Measurements from ENCODE around the gene RIPPLY1.

Gene RIPPLY1, protein sequence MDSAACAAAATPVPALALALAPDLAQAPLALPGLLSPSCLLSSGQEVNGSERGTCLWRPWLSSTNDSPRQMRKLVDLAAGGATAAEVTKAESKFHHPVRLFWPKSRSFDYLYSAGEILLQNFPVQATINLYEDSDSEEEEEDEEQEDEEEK

DNA sequence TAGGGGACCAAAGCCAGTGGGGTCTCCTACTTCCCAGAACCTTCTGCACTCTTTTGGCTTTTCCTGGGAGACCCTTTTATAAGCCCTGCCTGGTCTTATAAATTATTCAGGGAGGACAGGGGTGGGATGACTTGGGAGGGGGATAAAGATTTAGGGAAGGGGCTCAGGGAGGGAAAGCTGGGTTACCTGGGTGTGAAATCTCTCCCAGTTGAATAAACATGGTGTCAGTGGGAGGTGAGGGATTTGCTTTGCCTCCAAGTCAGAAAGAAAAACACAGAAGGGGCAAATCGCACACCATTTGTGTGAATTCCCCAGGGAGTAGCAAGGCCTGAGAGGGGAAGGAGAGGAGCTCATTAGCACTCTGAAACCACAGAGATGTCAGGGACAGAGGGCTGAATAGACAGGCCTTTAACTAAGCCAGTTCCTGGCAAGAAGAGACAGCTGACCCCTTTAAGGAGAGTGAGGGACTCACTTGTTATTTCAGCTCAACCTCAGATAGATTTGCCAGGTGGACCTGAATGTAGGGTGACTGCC is at the start of gene RIPPLY1:
TSS of gene RIPPLY1 (minus strand) at position 51 of the 534 bp plus-strand sequence. CDS start 54 bp downstream, outside the sequence.
- DNase-seq: no peak

DNA sequence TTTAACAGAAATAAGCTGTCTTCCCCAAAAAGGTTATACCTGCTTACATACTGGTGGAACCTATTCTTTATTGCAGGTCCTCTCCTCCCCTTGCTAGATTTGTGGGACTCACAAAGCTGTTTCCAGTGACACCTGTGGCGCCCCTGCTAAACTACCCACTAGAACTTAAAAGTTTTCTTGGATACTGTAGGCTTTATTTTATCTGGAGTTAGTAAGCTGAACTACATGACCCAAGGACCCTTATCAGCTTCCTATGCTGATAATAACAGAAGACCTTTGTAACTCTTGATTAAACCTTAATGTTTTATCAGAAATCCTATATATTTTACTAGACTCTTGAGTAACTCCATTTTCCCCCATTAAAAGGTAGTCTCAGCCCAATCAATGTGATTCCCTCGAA is 49.4 kb upstream of the RIPPLY1 start:
- no peak for DNase-seq

DNA sequence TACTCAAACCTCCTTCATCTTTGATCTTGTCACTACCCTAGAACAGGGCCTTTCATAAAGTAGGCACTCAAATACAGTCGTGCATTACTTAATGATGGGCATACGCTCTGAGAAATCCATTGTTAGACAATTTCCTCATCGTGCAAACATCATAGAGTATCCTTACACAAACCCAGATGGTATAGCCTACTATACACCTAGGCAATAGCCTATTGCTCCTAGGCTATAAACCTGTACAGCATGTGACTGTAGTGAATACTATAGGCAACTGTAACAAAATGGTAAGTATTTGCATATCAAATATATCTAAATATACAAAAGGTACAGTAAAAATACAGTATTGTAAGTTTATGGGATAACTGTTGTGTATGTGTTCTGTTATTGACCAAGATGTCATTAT is 48.9 kb upstream of the RIPPLY1 start:
- no peak for DNase-seq

DNA sequence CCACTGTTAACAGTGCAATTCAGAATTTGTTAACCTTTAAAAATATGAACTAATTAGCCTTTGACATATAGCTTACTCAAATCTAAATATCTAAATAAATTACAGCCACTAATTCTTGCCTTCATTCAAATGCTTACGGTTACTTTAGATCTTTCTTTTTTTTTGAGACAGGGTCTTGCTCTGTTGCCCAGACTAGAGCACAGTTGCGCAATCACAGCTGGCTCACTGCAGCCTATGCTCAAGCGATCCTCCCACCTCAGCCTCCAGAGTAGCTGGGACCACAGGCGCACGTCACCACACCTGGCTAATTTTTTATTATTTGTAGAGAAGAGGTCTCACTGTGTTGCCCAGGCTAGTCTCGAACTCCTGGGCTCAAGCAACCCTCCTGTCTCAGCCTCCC is 48.1 kb upstream of the RIPPLY1 start:
- DNase-seq: no peak

DNA sequence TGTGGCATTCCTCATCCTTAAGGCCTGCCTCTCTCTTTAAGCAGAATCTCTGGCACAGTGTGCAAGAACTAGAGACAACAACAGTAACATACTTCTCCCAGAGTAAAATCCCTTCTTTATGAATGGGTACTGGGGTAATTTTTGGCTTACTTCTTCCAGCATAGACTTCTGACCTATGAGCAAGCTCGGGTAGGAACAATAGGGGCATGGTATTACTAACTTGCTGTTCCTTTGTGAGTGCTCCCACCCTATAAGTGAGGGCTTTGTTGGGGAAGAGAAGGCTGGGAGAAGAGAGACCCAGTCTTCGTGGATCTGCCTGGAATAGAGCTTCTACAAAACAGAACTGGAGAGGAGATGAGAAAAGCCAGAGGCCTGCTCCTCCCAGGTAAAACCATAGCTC is 47.2 kb upstream of the RIPPLY1 start:
- DNase-seq: no peak

DNA sequence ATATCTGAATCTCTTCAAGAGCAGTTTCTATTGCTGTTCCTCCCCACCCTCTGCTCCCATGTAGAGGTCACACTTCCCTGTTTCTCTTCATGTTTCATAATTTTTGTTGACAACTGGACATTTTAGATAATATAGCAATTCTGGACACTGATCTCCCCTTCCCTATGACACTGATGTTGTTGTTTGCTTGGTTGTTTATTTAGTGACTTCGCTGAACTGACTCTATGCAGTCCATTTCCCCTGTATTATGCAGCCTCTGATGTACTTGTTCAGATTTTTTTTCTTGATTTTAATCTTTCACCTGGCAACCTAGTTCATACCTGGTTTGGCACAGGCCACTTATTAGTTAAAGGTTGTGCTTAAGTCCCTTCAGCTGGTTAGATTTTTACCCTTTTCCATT is 46.2 kb upstream of the RIPPLY1 start:
- no peak for DNase-seq

DNA sequence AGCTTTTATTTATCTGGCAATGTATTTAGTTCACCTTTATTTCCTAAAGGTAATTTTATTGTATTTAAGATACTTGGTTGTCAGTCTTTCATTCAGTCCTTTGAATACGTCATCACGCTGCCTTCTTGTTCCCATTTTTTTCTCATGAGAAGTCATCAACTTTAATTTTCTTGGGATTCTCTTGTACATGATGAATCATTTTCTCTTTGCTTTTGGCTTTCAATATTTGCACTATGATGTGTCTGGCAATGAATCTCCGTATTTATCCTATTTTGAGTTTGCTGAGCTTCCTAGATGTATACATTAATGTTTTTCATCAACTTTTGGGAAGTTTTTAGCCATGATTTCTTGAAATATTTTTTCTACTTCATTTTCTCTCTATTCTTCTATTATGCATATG is 45.5 kb upstream of the RIPPLY1 start:
- no peak for DNase-seq

DNA sequence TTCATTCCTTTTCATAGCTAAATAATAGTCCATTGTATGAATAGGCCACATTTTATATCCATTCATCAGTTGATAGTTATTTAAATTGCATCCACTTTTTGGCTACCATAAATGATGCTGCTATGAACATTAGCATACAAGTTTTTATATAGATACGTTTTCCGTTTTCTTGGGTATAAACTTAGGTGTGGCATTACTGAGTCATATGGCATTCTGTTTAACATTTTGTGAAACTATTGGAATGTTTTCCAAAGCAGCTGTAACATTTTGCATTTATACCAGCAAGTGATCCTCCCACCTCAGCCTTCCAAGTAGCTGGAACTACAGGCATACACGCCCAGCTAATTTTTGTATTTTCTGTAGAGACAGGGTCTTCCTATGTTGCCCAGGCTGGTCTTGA is 43.3 kb upstream of the RIPPLY1 start:
- no peak for DNase-seq

DNA sequence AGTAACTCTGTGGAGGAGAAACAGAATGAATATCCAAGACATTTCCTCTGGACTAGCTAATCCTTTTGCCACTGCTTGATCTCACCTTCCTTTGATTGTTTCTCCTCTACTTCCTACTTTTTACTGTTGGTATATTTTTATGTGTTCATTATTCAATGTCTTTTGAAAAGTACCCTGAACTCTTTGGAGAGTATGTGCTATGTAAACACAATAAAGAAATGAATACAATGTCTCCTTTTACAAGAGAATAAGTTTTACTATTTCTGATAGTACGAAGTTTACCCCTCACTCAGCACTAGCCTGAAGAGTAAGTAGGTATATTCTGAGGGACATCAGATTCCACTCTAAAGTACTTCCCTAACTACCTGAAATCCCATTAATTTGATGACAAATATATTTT is 36.9 kb upstream of the RIPPLY1 start:
- no peak for DNase-seq

DNA sequence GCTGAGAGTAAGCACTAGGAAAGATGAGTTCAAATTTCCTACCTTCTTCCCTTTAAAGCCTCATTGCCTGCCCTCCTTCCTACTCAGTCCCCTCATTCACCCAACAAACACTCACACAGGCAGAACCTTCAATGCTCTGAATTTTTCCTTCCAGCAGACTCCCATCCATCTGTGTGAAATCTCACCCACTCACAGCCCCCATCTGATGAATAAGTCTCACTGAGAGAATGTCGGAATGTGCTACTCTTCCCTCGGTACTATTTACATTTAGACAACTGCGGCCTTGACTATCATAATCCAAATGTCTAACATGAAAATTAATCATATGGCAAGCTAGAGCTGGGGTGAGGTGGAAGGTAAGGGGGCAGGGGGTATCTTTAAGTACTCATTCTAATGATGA is 36.4 kb upstream of the RIPPLY1 start:
- DNase-seq: no peak

DNA sequence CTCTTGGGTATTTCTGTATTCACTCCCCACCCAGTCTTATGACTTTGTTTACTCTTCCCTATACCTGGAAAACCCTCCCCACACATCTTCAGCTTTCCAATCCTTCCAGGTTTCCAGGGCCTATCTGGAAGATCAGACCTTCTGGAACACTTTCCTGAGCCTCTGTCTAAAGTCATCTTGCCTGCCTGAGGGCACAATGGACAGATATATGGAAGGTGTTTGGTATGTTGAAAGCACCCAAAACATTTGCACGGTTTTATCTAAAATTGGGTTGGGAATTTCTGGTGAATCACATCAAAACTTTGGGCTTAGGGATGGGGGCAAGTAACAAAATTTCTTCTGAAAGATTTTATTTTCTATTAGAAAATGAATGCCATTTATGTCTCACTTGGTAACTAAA is 33.1 kb upstream of the RIPPLY1 start:
- DNase-seq: no peak

DNA sequence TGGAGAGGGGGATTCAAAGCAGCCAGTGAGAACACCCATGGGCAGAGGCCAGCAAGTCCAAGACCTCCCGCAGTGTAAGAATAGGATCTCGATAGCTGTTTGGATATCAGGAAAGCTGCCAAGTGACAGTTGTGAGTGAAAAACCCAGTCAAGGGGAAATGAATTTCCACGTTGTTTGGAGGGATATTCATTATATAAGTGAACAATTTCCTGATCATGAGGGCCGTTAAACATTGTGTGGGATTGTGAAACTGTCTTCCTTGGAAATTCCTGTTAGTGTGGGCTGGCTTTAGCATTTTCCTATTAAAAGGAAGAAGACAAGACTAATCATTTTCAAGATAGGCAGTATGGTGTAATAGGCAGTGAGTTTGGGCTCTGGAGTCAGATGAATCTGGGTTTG is 32.0 kb upstream of the RIPPLY1 start:
- DNase-seq: no peak

DNA sequence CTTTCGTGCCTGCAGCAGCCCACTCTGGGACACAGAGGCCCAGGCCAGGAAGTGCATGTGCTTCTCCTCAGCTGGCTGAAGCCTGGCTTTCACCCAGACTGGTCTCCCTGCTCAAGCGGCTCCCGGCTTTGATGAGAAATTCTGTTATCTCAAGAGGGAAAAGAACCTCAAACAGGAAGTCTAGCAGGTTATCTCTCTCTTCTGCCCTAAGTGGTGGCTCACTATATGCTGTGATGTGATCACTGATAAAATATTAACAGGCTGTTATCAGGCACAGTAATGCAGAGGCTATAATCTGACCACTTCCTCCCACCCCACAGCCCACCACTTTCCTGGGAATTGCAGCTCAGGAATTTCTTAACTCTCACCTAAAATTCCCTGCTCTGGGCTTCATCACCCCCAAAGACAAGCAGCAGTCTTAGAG is 30.4 kb upstream of the RIPPLY1 start:
- DNase-seq: no peak

DNA sequence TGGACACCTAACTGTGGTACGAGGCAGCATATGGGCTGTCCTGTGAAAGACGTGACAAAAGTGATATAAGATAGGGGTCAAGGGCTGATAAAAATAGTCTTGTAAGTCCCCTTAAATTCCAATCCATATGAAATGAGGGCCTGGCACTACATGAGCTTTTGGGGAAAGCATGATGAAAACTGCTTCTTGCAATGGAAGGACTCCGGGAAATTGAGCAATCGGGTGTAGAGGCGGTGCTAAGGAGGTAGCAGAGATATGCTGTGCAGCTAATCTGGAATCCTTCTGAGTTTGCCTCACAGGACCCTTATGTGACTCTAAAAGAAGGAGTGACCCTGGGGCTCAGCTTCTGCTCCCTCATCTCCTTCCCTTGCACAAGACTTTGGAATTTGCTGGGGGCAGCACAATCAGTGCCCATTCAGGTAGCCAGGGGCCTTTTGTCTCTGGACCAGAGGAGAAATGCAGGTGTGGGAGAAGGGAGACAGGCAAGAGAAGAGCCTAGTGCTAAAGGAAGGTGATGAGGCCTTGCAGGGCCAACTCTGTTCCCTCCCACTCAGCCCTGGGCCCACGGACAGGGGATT is 29.9 kb upstream of the RIPPLY1 start:
- DNase-seq: no peak

DNA sequence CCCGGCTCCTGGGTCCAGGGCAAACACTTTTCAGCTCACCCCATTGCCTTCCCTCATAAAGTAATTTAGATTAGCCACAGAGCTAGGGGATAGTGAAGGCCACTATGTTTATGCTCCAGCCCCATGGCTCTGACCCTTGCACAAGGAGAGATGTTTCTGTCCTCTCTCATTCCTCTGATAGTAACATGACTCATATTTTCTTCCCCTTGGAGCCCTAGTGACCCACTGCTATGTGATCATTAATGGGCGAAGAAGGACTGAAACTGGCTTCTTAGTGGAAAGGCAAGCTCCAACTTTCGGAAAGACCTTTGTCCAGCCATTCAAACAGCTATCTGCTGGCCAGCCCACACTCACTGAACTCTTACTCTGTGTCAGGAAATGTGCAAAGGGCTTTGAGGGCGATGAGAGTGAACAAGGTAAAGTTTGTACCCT is 29.4 kb upstream of the RIPPLY1 start:
- DNase-seq: no peak

DNA sequence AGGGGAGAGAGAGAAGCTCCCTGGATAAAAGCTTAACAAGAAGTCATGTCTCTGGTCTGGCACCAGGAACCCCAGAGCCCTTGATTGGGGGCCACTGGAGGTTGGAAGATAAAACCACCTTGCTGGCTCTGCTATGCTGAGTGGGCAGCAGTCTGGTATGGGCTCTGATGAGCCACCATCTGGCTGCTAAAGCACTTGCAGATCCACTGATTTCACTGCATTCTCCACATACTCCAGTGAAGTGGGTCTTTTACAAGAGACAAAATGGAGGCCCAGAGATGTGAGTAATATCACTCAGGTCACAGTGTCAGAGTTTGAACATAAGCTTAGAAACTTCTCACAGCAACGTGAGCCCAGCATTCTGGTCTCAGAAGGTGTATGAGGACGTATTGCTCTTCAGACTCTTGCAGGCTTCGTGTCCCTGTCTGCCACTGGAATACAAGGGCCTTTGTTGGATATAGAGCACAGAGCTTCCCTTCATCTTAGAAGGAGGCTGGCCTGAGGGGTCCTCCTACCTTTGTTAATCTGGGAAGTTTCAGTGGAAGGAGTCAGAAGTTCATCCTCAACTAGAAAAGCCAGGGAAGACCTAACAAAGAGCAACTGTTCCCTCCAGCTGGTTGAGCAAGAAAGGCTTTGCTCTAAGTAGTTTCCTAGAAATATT is 28.8 kb upstream of the RIPPLY1 start:
- DNase-seq: no peak

DNA sequence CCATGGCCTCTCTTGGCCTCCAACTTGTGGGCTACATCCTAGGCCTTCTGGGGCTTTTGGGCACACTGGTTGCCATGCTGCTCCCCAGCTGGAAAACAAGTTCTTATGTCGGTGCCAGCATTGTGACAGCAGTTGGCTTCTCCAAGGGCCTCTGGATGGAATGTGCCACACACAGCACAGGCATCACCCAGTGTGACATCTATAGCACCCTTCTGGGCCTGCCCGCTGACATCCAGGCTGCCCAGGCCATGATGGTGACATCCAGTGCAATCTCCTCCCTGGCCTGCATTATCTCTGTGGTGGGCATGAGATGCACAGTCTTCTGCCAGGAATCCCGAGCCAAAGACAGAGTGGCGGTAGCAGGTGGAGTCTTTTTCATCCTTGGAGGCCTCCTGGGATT is 25.1 kb upstream of the RIPPLY1 start:
- no peak for DNase-seq

DNA sequence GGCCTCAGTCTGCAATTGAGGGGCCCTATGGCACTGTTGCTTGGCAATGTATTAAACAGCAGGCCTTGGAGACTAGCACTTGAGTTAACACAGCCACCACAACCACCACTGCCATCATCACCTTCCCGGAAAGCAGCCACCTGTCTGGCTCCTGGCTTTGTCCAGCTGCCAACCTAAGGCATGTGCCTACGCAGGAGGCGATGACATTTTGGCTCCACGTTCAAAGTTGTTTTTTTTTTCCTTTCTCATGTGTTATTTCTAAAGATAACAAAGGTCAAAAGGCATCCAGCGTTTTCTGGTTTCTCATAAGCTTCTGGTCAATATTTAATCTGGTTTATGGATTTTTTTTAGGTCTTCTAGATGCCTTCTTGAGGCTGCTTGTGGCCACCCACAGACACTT is 24.6 kb upstream of the RIPPLY1 start:
- no peak for DNase-seq

DNA sequence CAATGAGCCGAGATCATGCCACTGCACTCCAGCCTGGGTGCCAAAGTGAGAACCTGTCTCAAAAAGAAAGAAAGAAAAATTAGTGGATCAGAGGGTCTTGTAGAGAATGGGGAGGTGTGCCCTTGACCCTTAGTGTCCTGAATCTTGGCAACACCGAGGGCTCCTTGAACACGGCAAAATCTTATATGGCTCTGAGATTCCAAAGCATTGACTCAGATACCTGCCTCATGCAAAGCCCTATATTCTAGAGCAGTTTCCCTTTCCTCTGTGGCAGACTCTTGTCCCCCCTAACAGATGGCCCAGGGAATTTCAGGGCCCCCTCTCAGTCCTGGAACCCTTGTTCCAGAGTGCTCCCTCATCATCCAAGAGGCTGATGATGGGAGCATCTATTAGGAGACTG is 23.9 kb upstream of the RIPPLY1 start:
- no peak for DNase-seq

DNA sequence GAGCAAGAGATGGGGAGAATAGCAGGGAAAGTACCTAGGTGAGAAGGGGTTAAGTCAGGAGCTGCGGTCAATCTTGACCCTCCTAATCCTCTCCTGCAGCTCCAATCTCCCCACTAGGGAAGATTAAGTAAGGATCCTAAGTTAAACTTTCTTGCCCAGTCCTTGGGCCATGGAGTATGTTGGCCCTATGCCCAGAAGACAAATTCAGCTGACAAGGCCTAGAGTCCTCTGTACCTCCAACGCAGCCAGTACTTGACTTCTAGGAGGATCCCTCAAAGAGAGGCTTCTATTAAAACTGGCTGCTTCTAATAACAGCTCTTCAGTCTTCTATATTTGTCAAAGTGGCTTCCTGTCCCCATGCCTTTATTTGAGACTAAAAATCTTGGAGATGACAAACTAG is 18.5 kb upstream of the RIPPLY1 start:
- no peak for DNase-seq

DNA sequence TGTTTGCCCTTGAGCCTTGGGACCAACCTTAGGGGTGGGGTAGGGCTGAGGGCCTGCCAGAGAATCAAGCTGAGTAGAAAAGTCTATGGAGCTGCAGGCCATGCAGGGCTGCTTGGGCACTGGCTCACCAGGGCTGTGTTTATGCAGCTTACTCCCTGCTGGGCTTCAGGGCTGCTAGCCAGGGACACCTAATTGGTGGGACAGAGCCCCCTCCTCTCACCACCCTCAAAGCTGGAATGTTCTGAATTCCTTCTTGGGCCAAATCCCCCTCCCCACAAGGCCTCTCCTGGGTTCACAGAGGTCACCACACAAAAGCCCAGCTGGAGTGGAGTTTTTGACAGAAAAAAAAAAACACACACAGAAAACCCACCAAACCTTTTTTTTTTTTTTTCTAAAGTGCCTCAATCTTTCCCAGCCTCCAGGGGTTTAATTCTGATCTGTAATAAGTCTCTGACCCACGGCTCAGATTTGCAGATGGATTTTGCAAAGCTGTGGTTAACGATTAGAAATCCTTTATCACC is 16.9 kb upstream of the RIPPLY1 start, which contains the start of gene CLDN2:
TSS of gene CLDN2 (plus strand) at position 471 of the 521 bp plus-strand sequence. CDS start 7,827 bp downstream, outside the sequence.
- DNase-seq: no peak

DNA sequence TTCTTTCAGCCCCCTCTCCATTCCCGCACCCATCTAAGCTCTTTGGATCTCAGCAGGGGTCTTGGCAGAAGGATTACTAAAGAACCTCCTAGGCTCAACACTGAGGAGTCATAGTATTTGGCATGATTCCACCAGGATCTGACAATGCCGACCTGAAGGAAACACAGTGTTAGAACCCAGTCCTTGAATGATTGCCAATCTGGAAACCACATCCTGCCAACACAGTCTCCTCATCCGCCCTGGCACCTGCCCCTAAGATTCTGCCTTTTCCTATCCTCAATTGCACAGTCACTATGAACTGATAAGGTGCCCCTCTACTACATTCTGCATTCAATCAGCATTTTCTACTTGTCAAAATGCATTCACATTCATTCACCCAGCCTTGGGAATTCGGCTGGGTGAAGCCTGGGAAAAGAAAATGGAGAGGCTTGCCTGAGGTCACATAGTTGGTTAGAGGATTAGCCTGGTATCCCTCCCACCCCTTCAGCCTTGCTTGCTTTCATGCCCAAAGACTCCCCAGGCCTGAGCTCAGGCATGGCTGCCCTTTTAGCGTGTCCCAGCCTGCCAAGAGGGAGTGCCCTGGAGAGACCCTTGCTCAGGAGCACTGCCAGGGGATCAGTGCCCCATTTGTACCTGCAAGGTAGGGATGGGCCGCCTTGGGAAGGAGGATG is 14.8 kb upstream of the RIPPLY1 start:
- no peak for DNase-seq

DNA sequence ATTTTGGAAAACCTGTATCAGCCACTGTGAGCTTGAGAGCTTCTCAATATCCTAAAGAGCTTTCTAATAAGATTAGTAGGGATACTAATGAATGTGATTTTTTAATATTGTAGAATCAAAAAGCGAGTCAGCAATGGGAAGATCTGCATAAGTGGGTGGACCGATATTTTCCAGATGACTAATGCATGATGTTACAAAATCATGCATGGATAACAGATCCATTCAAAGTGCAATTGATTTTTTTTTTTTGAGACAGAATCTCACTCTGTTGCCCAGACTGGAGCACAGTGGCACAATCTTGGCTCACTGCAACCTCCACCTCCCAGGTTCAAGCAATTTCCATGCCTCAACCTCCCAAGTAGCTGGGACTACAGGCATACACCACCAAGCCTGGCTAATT is 9.7 kb upstream of the RIPPLY1 start:
- no peak for DNase-seq

DNA sequence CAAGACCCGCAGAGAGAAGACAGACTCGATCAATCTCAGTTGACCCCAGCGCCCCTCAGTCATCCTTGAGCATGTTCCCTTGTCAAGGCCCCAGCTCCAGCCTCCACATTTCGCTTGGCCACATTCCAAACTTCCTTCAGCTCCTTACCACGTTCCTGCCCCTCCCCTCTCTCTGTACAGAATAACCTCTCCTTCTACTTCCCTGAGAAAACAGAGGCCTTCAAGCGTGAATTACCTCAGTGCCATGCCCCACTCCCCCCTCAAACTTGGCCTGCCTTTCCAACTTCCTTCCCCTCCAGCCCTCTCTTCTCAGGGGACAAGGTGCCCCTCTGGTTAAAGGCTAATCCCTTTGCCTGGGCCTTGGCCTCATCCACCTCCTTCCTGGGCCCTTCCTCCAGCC is 3.2 kb upstream of the RIPPLY1 start:
- DNase-seq: no peak

Data from NCI-H524 treated with DMSO at 0.1 percent for 48 hours (cell line).